ENCODE data around the gene CCN5.
"Not testable (repeated sequence)": the region's sequence is repeated elsewhere in the genome, so short reads cannot be mapped to it uniquely, and the experiment has no call there.

CCN5 gene

DNA sequence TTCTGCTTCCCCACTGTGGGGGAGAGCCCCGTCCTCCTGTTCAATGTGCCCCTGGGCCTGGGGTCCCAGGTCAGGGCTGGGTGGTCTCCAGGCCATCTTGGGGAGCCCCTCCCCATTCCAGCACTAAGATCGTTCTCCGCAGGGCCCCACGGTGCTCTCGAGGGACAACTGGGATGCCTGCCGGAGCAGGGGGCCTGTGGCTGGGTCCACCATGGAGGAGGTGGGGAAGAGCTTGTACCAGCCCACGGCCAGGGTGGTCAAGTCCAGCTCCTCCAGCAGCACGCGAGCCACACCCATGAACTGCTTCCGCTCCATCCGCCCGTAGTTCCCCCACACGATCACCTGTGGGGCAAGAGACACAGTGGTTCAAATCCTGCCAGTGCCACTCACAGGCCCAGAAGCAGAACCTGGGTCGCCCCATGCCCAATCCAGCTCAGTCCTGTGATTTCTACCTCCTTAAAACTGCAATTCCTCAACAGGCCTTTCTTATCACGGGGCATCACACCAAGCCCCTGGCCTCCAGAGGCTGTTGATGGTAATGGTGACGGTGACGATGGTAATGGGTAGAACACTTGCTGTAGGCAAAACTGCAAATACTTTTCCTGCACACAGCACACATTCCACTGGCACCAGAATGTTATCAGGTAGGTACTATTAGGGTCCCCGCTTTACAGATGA lies 41.0 kb downstream of the CCN5 start:
- no peak for FAIRE-seq
- DNase-seq (ENCODE audit: insufficient read length), result no peak
- TF ChIP-seq POLR2A (IDR thresholded peaks at IDR 0.05; ENCODE audit: low read depth, low read length) (no peak), POLR2AphosphoS5 (IDR thresholded peaks at IDR 0.05; ENCODE audit: low read depth, low read length) (no peak), TAF1 (IDR thresholded peaks at IDR 0.05; ENCODE audit: borderline replicate concordance, low read depth, low read length) (no peak)

DNA sequence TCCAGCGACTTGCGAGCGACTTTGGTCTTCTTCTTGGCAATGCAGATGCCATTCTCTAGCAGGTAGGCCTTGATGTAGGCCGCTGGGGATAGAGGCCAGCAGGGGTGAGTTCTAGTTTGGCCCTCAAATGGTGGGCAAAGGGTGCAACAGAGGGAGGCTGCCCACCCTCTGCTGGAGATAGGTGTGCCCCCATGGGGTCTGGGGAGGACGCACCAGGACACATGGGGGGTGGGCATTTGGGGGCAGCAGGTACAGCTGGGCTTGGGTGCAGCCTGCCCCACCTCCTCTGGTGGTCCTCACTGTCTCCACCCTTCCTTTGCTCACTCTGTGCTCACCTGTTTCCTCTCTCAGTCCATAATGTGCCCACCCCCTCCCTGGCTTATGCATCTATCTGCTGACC lies 41.8 kb downstream of the CCN5 start:
- no peak for TF ChIP-seq POLR2A (IDR thresholded peaks at IDR 0.05; ENCODE audit: low read depth, low read length)
- TF ChIP-seq TAF1 (IDR thresholded peaks at IDR 0.05; ENCODE audit: borderline replicate concordance, low read depth, low read length), result no peak
- no peak for TF ChIP-seq POLR2AphosphoS5 (IDR thresholded peaks at IDR 0.05; ENCODE audit: low read depth, low read length)
- DNase-seq (ENCODE audit: insufficient read length) (no peak), FAIRE-seq (no peak)

DNA sequence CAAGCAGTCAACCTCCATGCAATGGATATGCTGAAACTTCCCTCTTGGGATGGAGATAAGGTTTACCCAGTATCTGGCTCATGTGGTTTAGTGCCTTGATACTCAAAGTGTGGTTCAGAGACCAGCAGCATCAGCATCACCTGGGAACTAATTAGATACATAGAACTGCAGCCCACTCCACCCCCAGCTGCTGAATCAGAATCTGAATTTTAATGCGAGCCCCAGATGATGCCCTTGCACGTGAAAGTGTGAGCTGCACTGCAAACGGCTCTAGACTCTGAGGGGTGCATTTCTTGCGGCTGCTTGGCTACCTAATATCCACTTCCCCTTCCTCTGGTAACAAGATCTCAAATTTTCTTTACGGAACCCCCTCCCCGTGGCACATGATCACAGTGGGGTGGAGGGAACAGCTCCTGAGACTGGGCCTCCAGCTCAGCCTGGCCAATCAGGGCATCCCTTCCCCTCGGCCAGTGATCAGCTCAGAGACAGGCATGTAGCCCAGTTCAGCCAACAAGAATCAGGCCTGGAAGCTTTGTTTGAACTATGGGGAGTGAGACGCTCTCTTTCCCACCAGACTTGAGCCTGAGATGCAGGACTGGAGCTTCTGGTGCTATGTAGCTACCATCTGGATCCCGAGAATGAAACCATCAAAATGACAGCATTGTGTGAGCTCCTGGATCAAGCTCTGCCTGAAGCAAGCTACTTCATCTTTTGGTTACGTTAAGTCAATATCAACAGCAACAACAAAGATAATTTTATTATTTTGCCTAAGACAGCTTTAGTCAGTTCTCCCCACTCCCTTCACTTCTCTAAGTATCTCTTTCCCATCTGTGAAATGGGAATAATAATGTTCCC lies 43.3 kb downstream of the CCN5 start:
- FAIRE-seq, result no peak
- no peak for DNase-seq (ENCODE audit: insufficient read length)
- no peak for TF ChIP-seq POLR2AphosphoS5 (IDR thresholded peaks at IDR 0.05; ENCODE audit: low read depth, low read length)
- no peak for TF ChIP-seq TAF1 (IDR thresholded peaks at IDR 0.05; ENCODE audit: borderline replicate concordance, low read depth, low read length)
- TF ChIP-seq POLR2A (IDR thresholded peaks at IDR 0.05; ENCODE audit: low read depth, low read length), result no peak

DNA sequence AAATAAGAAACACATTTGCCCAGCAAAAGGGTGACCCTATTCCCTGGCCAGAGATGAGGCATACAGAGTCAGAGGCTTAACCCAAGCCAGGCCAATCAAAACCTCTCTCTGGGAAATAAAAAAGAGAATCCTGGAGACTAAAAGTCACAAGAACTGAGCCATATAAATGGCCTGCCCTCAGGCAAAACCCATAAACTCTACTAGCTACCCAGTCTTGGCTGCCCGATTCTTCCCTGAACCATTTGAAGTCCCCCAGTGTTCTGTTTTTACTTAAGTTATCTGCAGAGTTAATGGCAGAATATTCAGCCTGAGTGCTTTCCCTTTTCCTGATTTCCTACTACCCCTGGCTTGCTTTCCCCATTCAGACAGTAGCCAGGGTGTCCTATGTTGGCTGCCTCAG lies 44.4 kb downstream of the CCN5 start:
- TF ChIP-seq POLR2AphosphoS5 (IDR thresholded peaks at IDR 0.05; ENCODE audit: low read depth, low read length) (no peak), TAF1 (IDR thresholded peaks at IDR 0.05; ENCODE audit: borderline replicate concordance, low read depth, low read length) (no peak), POLR2A (IDR thresholded peaks at IDR 0.05; ENCODE audit: low read depth, low read length) (no peak)
- no peak for FAIRE-seq
- no peak for DNase-seq (ENCODE audit: insufficient read length)

DNA sequence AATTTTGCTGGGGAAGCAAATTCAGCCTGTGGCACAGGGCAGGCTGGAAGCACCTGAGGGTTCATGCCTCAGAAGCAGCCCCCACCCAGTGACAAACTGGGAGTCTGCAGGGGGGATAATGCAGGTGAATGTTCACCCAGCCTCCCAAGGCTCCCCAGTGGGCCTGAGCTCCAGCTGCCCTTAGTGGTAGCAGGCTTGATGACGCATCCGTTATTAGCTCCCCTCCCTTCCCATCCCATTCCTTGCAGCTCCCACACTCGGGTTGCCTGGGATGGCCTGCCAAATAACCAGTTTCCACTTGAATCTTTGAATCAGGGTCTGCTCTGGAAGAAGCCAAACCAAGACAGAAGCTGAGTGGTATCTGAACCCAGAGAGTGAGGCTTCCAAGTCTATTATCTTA lies 46.3 kb downstream of the CCN5 start:
- TF ChIP-seq POLR2AphosphoS5 (IDR thresholded peaks at IDR 0.05; ENCODE audit: low read depth, low read length), result no peak
- TF ChIP-seq TAF1 (IDR thresholded peaks at IDR 0.05; ENCODE audit: borderline replicate concordance, low read depth, low read length), result no peak
- TF ChIP-seq POLR2A (IDR thresholded peaks at IDR 0.05; ENCODE audit: low read depth, low read length), result no peak
- FAIRE-seq, result no peak
- DNase-seq (ENCODE audit: insufficient read length), result no peak

DNA sequence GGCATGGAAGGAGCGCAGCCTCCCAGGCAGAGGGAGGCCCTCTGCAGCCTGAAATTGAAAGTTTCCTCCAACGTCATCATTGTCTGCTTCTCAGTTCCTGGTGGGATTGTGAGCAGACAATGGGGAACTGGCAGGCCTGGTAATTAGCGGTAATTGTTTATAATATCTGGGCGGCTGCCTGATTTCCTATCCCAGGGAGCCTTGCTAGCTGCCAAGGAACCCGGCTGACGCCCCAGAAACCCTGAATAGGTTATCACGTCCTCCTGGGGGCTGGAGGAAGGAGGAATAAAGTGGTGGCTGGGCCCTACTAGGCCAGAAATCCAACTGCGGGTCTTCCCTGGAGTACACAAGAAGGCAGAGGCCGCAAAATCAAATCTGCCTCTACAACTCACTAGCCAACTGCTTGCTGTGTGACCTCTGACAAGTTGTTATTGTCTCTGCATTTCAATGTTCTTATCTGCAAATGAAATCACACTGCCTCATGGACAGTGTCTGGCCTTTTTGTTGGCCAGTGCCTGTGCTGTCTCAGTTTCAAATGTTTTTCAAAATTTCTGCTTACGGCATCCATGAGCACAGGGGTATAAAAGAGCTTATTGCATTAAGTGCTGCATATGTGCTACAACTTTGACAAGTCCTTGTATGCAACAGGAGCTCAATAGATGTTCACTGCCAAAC lies 47.4 kb downstream of the CCN5 start:
- TF ChIP-seq TAF1 (IDR thresholded peaks at IDR 0.05; ENCODE audit: borderline replicate concordance, low read depth, low read length) (no peak), POLR2AphosphoS5 (IDR thresholded peaks at IDR 0.05; ENCODE audit: low read depth, low read length) (no peak), POLR2A (IDR thresholded peaks at IDR 0.05; ENCODE audit: low read depth, low read length) (no peak)
- FAIRE-seq, result no peak
- no peak for DNase-seq (ENCODE audit: insufficient read length)

DNA sequence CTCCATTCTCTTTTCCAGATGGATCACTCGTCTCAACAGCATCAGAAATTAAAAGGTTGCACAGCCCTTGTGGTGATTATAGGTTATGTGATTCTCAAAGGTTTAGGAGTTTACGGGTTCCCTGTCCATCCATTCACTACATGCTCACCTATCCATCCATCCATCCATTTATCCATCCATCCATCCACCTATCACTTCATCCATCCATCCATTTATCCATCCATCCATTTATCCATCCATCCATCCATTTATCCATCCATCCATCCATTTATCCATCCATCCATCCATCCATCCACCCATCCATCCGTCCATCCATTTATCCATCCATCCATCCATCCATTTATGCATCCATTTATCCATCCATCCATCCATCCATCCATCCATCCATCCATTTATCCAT lies 48.6 kb downstream of the CCN5 start:
- FAIRE-seq; DNase-seq (ENCODE audit: insufficient read length): not testable (repeated sequence)

DNA sequence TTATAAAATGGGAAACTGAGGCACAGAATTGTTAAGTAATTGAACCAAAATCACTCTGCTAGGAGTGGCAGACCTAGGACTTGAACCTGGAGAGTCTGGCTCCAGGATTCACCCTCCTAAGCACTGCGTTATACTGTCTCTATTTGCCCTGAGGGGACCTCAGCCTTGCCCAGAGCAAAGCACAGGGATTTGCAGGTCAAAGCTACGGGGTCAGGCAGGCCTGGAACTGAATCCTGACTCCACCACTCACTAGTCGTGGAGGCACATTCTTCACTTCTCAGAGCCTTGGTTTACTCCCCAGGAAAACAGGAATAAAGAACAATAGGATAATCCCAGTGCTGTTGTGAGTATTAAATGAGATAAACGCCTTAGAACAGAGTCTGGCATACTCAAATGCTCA lies 49.9 kb downstream of the CCN5 start:
- no peak for DNase-seq (ENCODE audit: insufficient read length)
- TF ChIP-seq POLR2AphosphoS5 (IDR thresholded peaks at IDR 0.05; ENCODE audit: low read depth, low read length) (no peak), POLR2A (IDR thresholded peaks at IDR 0.05; ENCODE audit: low read depth, low read length) (no peak), TAF1 (IDR thresholded peaks at IDR 0.05; ENCODE audit: borderline replicate concordance, low read depth, low read length) (no peak)
- no peak for FAIRE-seq

DNA sequence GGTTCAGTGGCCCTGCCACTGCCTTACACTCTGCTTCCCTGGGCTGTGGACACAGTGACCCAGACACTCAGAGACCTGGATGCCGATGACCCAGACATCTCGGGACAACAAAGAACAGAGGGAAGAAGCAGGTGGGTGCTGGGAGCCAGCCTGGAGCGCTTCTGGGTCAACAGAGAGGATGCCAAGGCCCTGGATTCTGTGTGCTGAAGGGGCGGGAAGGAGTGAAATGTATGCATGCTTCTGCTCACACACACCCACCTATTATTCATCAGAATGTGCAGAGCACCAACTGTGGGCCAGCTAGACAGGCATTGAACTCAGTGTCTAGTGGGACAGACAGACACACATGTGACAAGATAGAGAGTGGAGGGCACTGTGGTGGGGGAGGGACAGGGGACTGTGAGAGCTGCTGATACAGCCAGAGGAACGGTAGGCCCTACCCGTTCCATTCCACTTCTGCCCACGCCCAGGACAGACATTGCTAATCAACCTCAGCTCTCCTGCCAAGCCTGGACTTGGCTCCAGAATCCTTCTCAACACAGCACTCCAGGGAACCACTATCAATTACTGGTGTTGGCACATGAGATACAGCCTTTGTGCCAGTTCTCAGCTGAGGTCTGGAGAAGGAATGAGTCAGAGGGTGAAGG lies 50.7 kb downstream of the CCN5 start:
- DNase-seq (ENCODE audit: insufficient read length), result no peak
- no peak for TF ChIP-seq POLR2A (IDR thresholded peaks at IDR 0.05; ENCODE audit: low read depth, low read length)
- no peak for TF ChIP-seq POLR2AphosphoS5 (IDR thresholded peaks at IDR 0.05; ENCODE audit: low read depth, low read length)
- TF ChIP-seq TAF1 (IDR thresholded peaks at IDR 0.05; ENCODE audit: borderline replicate concordance, low read depth, low read length), result no peak
- FAIRE-seq, result no peak

DNA sequence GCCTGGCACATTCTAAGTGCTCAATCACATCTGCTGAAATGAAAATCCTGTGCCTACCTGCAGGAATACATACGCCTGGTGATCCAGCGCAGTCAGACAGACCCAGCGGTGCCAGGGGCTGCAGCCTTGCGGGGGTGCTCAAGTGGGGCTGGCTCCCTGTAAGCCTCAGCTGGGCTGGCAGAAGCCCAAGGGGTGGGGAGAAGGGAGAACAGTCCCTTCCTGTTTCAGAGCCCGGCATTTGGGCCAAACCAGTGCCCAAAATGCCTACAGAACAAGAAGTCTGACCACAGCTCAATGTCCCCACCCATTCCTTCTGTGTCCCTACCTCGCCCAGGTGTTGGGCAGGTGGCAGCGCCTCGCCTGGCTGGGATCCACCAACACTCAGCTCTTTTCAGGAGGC lies 53.1 kb downstream of the CCN5 start:
- TF ChIP-seq POLR2A (IDR thresholded peaks at IDR 0.05; ENCODE audit: low read depth, low read length), result no peak
- no peak for TF ChIP-seq POLR2AphosphoS5 (IDR thresholded peaks at IDR 0.05; ENCODE audit: low read depth, low read length)
- no peak for TF ChIP-seq TAF1 (IDR thresholded peaks at IDR 0.05; ENCODE audit: borderline replicate concordance, low read depth, low read length)
- FAIRE-seq (no peak), DNase-seq (ENCODE audit: insufficient read length) (no peak)

DNA sequence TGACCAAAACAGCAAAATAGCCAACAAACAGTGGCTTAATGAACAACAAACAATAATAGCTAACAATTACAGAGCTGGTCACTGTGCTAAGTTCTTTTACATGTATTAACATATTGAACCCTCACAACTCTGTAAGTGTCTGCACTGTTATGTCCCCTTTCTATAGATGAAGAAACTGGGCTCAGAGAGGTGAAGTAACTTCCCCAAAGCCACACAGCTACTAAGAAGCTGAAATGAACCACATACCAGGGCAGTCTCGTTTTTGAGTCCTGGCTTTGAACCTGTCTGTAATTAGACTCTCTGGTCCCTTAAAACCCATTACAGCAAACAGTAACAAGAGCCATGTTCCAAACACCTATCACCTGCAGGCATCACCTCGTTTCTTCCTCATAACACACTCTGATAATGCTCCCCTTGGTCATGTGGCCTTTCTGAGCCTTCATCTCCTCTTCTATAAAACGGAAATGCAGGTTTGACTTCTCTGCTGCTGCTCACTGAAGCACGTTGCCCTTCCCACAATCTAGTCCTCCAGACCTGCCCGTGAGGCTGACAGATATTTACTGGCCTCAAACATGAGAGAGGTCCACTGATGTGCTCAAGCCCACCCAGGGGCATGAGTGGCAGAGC lies 53.8 kb downstream of the CCN5 start:
- no peak for TF ChIP-seq POLR2A (IDR thresholded peaks at IDR 0.05; ENCODE audit: low read depth, low read length)
- TF ChIP-seq POLR2AphosphoS5 (IDR thresholded peaks at IDR 0.05; ENCODE audit: low read depth, low read length), result no peak
- DNase-seq (ENCODE audit: insufficient read length), result no peak
- FAIRE-seq, result no peak

Measured in GM12892 (cell line).